ENCODE results near the gene CEP135.
"Not testable (repeated sequence)": the region's sequence is repeated elsewhere in the genome, so short reads cannot be mapped to it uniquely, and the experiment has no call there.

The CEP135 gene

GRCh38 chr4:55927803-55928437, 20.8 kb upstream of the CEP135 start:
- H3K4me1 ChIP-seq (ENCODE audit: control insufficient read depth, insufficient read depth, low read length): no peaks in the 10 kb centered on the region
- no peak overlapping the region for H3K27ac ChIP-seq (ENCODE audit: low read depth, low read length)
- no peaks in the 10 kb centered on the region for H3K27me3 ChIP-seq (ENCODE audit: control insufficient read depth, insufficient read depth, low read length)

GRCh38 chr4:55928846-55929245, 19.9 kb upstream of the CEP135 start:
- Histone ChIP-seq H3K27ac (ENCODE audit: low read depth, low read length) (no peak overlapping the region), H3K27me3 (ENCODE audit: control insufficient read depth, insufficient read depth, low read length) (no peaks in the 10 kb centered on the region), H3K9ac (ENCODE audit: low read length) (no peak overlapping the region), H3K36me3 (ENCODE audit: control insufficient read depth, insufficient read depth, low read length) (no peaks in the 10 kb centered on the region), H3K4me1 (ENCODE audit: control insufficient read depth, insufficient read depth, low read length) (no peaks in the 10 kb centered on the region), H3K4me3 (ENCODE audit: low read length) (no peak overlapping the region)

More at GRCh38 chr4:55927803-55928437, 20.8 kb upstream of the CEP135 start:
- H3K36me3 ChIP-seq (ENCODE audit: control insufficient read depth, insufficient read depth, low read length): no peaks in the 10 kb centered on the region
- H3K4me3 ChIP-seq (ENCODE audit: low read length): no peak overlapping the region
- H3K9ac ChIP-seq (ENCODE audit: low read length): no peak overlapping the region

DNA sequence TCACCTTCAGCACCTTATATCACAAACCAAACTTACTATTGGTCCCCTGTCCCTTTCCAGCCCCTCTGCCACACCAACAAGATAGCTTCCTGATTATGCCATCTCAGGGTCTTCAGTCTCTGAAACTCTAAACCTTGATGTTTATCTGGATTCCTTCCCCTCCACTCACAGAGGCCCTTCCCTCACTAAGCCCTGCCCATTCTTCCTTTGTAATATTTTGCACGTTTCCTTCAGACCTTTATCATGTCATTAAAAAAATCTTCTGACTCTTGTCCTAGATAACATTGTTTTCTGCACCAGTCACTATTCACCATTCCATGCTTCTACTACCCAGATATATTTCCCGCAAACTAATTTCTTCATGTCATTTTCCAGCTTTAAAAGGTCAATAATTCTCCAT, 17.7 kb upstream of the CEP135 start:
- Histone ChIP-seq H3K27me3 (ENCODE audit: control insufficient read depth, insufficient read depth, low read length) (no peaks in the 10 kb centered on the region), H3K36me3 (ENCODE audit: control insufficient read depth, insufficient read depth, low read length) (no peaks in the 10 kb centered on the region), H3K27ac (ENCODE audit: low read depth, low read length) (no peak overlapping the region), H3K9ac (ENCODE audit: low read length) (no peak overlapping the region), H3K4me3 (ENCODE audit: low read length) (no peak overlapping the region), H3K4me1 (ENCODE audit: control insufficient read depth, insufficient read depth, low read length) (no peaks in the 10 kb centered on the region)

- Histone ChIP-seq H3K27me3 (ENCODE audit: control insufficient read depth, insufficient read depth, low read length) (no peaks in the 10 kb centered on the region), H3K9ac (ENCODE audit: low read length) (no peak overlapping the region), H3K27ac (ENCODE audit: low read depth, low read length) (no peak overlapping the region)
These were observed 16.9 kb upstream of the CEP135 start for GRCh38 chr4:55931833-55932232.

DNA sequence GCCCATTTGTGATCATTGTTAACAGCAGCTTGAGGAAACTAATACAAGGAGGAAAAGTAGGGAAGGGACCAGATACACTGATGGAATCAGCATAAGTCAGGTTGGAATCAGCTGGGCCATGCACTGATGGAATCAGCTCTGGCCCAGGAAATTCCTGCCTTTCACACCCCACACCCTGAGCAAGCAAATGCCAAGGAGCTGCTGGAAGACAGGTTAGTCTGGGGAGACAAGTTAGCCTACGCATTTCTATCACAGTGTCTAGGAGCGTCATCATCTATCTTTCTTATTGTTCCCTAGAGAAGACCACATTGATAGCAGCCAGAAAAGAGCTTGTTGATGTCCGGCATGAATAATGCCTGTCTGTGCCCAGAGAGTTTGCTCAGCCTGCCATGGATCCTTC, 16.2 kb upstream of the CEP135 start:
- Histone ChIP-seq H3K36me3 (ENCODE audit: control insufficient read depth, insufficient read depth, low read length) (no peaks in the 10 kb centered on the region), H3K4me3 (ENCODE audit: low read length) (no peak overlapping the region), H3K9ac (ENCODE audit: low read length) (no peak overlapping the region), H3K4me1 (ENCODE audit: control insufficient read depth, insufficient read depth, low read length) (no peaks in the 10 kb centered on the region), H3K27ac (ENCODE audit: low read depth, low read length) (no peak overlapping the region), H3K27me3 (ENCODE audit: control insufficient read depth, insufficient read depth, low read length) (no peaks in the 10 kb centered on the region)

More at GRCh38 chr4:55931833-55932232, 16.9 kb upstream of the CEP135 start:
- no peaks in the 10 kb centered on the region for H3K36me3 ChIP-seq (ENCODE audit: control insufficient read depth, insufficient read depth, low read length)
- H3K4me1 ChIP-seq (ENCODE audit: control insufficient read depth, insufficient read depth, low read length): no peaks in the 10 kb centered on the region
- H3K4me3 ChIP-seq (ENCODE audit: low read length): no peak overlapping the region

GRCh38 chr4:55933611-55934010, 15.1 kb upstream of the CEP135 start:
- Histone ChIP-seq H3K36me3 (ENCODE audit: control insufficient read depth, insufficient read depth, low read length) (no peaks in the 10 kb centered on the region), H3K27me3 (ENCODE audit: control insufficient read depth, insufficient read depth, low read length) (no peaks in the 10 kb centered on the region), H3K9ac (ENCODE audit: low read length) (no peak overlapping the region), H3K4me3 (ENCODE audit: low read length) (no peak overlapping the region), H3K27ac (ENCODE audit: low read depth, low read length) (no peak overlapping the region), H3K4me1 (ENCODE audit: control insufficient read depth, insufficient read depth, low read length) (no peaks in the 10 kb centered on the region)

DNA sequence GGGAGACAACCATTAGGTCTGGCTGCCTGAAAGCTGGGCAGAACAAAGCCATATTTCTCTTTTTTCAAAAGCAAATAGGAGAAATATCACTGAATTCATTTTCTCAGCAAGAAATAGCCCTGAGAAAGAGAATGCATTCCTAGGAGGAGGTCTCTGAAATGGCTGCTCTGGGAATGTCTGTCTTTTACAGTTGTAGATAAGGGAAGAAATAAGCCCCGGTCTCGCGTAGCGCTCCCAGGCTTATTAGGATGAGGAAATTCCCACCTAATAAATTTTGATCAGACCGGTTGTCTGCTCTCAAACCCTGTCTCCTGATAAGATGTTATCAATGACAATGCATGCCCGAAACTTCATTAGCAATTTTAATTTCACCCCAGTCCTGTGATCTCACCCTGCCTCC, 12.8 kb upstream of the CEP135 start:
- not testable (repeated sequence) for H3K27ac ChIP-seq (ENCODE audit: low read depth, low read length); H3K36me3 ChIP-seq (ENCODE audit: control insufficient read depth, insufficient read depth, low read length); H3K27me3 ChIP-seq (ENCODE audit: control insufficient read depth, insufficient read depth, low read length); H3K9ac ChIP-seq (ENCODE audit: low read length); H3K4me1 ChIP-seq (ENCODE audit: control insufficient read depth, insufficient read depth, low read length); H3K4me3 ChIP-seq (ENCODE audit: low read length)

DNA sequence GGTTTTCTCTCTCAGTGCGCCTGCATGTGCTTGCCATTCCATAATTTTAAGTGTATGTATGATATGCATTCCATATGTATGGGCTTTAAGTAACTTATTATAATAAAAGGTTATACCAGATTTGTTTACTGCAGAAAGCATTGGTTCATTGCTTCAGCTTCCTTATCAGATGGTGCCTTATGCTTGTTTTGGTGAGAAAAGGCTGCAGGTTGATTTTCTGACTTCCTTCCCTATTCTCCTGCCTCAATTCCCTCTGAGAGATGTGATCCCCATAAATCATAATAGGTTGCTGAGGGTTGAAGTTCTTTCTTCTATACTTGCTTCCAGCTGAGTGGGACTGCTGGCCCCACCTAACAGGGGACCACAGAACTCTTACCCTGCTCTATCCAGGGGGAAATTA, 10.3 kb upstream of the CEP135 start:
- no peaks in the 10 kb centered on the region for H3K36me3 ChIP-seq (ENCODE audit: control insufficient read depth, insufficient read depth, low read length)
- no peak overlapping the region for H3K9ac ChIP-seq (ENCODE audit: low read length)
- no peaks in the 10 kb centered on the region for H3K4me1 ChIP-seq (ENCODE audit: control insufficient read depth, insufficient read depth, low read length)
- H3K27ac ChIP-seq (ENCODE audit: low read depth, low read length): no peak overlapping the region
- no peak overlapping the region for H3K4me3 ChIP-seq (ENCODE audit: low read length)
- no peaks in the 10 kb centered on the region for H3K27me3 ChIP-seq (ENCODE audit: control insufficient read depth, insufficient read depth, low read length)

- Histone ChIP-seq H3K4me3 (ENCODE audit: low read length) (no peak overlapping the region), H3K4me1 (ENCODE audit: control insufficient read depth, insufficient read depth, low read length) (no peaks in the 10 kb centered on the region), H3K27ac (ENCODE audit: low read depth, low read length) (no peak overlapping the region), H3K9ac (ENCODE audit: low read length) (no peak overlapping the region), H3K27me3 (ENCODE audit: control insufficient read depth, insufficient read depth, low read length) (no peaks in the 10 kb centered on the region), H3K36me3 (ENCODE audit: control insufficient read depth, insufficient read depth, low read length) (no peaks in the 10 kb centered on the region)
These were observed 9.3 kb upstream of the CEP135 start for GRCh38 chr4:55939421-55939820.

DNA sequence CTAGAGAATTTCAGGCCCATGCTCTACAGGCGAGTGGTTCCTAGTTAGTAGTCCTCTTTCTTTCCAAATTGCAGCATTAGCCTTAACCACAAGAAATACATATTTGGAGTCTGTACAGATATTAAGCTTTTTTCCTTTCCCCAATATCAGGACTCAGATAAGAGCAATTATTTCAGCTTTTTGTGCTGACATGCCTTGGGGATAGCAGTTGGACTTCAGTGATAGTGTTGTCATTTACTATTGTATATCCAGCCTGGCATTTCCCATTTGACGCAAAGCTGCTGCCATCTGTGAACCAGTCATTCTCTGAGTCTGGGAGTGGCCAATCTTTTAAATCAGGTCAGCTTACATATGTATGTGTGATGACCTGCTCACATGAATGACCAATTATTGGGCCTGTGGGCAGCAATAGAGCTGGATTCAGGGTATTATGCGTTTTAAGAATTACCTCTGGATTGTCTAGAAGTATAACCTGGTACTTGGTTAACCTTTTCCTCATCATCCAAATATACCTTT, 6.8 kb upstream of the CEP135 start:
- Histone ChIP-seq H3K4me1 (ENCODE audit: control insufficient read depth, insufficient read depth, low read length) (no peaks in the 10 kb centered on the region), H3K27ac (ENCODE audit: low read depth, low read length) (no peak overlapping the region)

GRCh38 chr4:55947254-55947882, 1.4 kb upstream of the CEP135 start:
- no peaks in the 10 kb centered on the region for H3K27me3 ChIP-seq (ENCODE audit: control insufficient read depth, insufficient read depth, low read length)
- peak overlapping the region; percentile 88 for H3K27ac ChIP-seq (ENCODE audit: low read depth, low read length)
- no peaks in the 10 kb centered on the region for H3K36me3 ChIP-seq (ENCODE audit: control insufficient read depth, insufficient read depth, low read length)
- H3K4me3 ChIP-seq (ENCODE audit: low read length): peak overlapping the region; percentile 35
- H3K9ac ChIP-seq (ENCODE audit: low read length): no peak overlapping the region
- peaks cover 8% of the 10 kb centered on the region for H3K4me1 ChIP-seq (ENCODE audit: control insufficient read depth, insufficient read depth, low read length)

More for the DNA sequence above, 6.8 kb upstream of the CEP135 start:
- Histone ChIP-seq H3K27me3 (ENCODE audit: control insufficient read depth, insufficient read depth, low read length) (no peaks in the 10 kb centered on the region), H3K4me3 (ENCODE audit: low read length) (no peak overlapping the region), H3K36me3 (ENCODE audit: control insufficient read depth, insufficient read depth, low read length) (no peaks in the 10 kb centered on the region), H3K9ac (ENCODE audit: low read length) (no peak overlapping the region)

DNA sequence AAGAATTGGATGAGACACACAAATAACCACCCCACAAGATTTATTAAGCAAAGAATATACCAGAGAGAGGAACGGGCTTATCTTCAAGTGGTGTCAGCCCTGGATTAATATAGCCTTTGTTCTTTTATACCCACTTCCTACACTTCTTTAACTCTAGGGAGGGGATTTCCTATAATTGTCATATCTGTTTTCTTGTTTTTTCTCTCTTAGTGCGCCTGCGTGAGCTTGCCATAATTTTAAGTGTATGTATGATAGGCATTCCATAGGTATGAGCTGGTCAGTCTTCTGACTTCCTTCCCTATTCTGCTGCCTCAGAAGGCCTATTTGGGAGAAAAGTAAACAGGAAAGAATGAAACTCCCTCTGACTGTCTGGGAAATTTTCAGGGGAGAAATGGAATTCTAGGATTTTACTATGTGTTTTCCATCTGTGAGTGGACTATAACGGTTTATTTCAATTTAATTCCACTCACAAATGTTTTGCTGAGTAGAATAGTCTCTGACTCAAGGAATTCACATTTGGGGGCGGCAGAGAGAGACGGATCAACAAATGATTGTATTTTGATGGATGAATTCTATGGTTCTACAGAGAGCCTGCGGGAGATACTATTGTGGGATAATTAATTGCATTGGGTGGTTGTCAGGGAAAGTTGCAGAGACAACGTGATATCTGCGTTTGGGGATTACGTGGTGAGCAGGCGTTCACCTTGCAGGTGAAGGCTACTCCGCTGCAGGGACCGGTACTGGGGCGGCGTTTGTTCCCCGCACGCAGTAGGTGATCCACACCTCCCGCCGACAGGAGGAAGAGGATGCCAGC, 626 bp upstream of the CEP135 start:
- peak overlapping the region; percentile 87 for H3K4me3 ChIP-seq (ENCODE audit: low read length)
- H3K4me1 ChIP-seq (ENCODE audit: control insufficient read depth, insufficient read depth, low read length): peaks cover 8% of the 10 kb centered on the region
- no peaks in the 10 kb centered on the region for H3K27me3 ChIP-seq (ENCODE audit: control insufficient read depth, insufficient read depth, low read length)
- peak overlapping the region; percentile 88 for H3K27ac ChIP-seq (ENCODE audit: low read depth, low read length)
- peak overlapping the region; percentile 24 for H3K9ac ChIP-seq (ENCODE audit: low read length)
- no peaks in the 10 kb centered on the region for H3K36me3 ChIP-seq (ENCODE audit: control insufficient read depth, insufficient read depth, low read length)
